Sigmoid colon (tissue), 7 donors: ENCODE data around the gene MORF4L2. TPM values are rescaled to one million over a fixed set of nuclear protein-coding genes. Genes with fewer than 3 reads are reported as not detected.
A peak's percentile ranks its signal among the peaks of the same experiment; 100 is the strongest.

ENCODE experiments used
- DNase-seq: peaks from one replicate; pipeline ENCODE4 v3.0.0-alpha.2; 2019
- H3K27ac ChIP-seq, 4 donors: fragments of 200-600 bp; sonication (generic); one replicate each; pipeline ENCODE4 v1.5.1; 2016 to 2019; ENCODE audit warnings: mild to moderate bottlenecking in 1 of 4
- H3K27me3 ChIP-seq, 3 donors: fragments of 200-600 bp; sonication (generic); one replicate each; pipeline ENCODE4 v1.5.1; 2019; ENCODE audit warnings: mild to moderate bottlenecking in 1 of 3
- H3K36me3 ChIP-seq, 4 donors: fragments of 200-600 bp; sonication (generic); one replicate each; pipeline ENCODE4 v1.5.1; 2016 to 2019
- H3K4me1 ChIP-seq, 4 donors: fragments of 200-600 bp; sonication (generic); one replicate each; pipeline ENCODE4 v1.5.1; 2017 to 2019
- H3K4me3 ChIP-seq, 4 donors: fragments of 200-600 bp; sonication (generic); one replicate each; pipeline ENCODE4 v1.5.1; 2017 to 2019; ENCODE audit warnings: mild to moderate bottlenecking in 2 of 4, moderate library complexity in 1 of 4
- H3K9me3 ChIP-seq, 4 donors: fragments of 200-600 bp in 3 of 4; sonication (generic) in 3 of 4; one replicate each; pipeline versions ENCODE4 v1.5.1 to v1.6.1; 2013 to 2019
- EP300 ChIP-seq, 4 donors: sonication (generic); formaldehyde crosslinking; IDR thresholded peaks; one replicate each; pipeline ENCODE4 v1.6.1; 2017; ENCODE audit warnings: antibody characterized with exemption in 4 of 4
- POLR2A ChIP-seq, 2 donors: fragments of 450-650 bp; IDR thresholded peaks; one replicate each; pipeline ENCODE4 v1.6.1; 2016; ENCODE audit warnings: antibody characterized with exemption in 2 of 2, mild to moderate bottlenecking in 2 of 2, moderate library complexity in 2 of 2
- POLR2AphosphoS5 ChIP-seq, 4 donors: sonication (generic); formaldehyde crosslinking; IDR thresholded peaks; one replicate each; pipeline ENCODE4 v1.6.1; 2017; ENCODE audit warnings: antibody characterized with exemption in 4 of 4
- WGBS, 2 donors: extraction: QIAGEN DNeasy Blood & Tissue Kit; methylation state at CpG; one replicate each; pipeline ENCODE4 v1.1.7; 2013; 5-methylcytosine and 5-hydroxymethylcytosine counted together
- intact Hi-C: fragments of 100-400 bp; cut with DNase I; formaldehyde crosslinking; loops from one replicate; pipeline ENCODE4 v1.15.1; 2023
- polyA plus RNA-seq, 3 donors: library from polyadenylated mRNA; stranded (reverse); fragments of 200-250 nt; gene quantifications; one replicate each; pipeline ENCODE4 v1.2.3, GENCODE V29; 2013
- total RNA-seq, 4 donors: library from RNA; depleted of rRNA; stranded (reverse); fragments of >200 nt; gene quantifications; one replicate each; pipeline ENCODE4 v1.1.0, GENCODE V29; 2016
- TF ChIP-seq, protein P1 (sequence below), 4 experiments: fragments of 450-650 bp in 3 of 4; fragments of 200-600 bp in 1 of 4; IDR thresholded peaks; one replicate each; pipeline ENCODE4 v1.5.1; 2016 to 2019; ENCODE audit warnings: antibody characterized with exemption in 4 of 4, mild to moderate bottlenecking in 3 of 4, moderate library complexity in 2 of 4
- donor health status: healthy with polysubstance abuse.
- donor health status: Bipolar disorder and iron deficiency.
- donor health status: healthy.

MORF4L2 gene
- total and polyA plus RNA-seq, 7 donors = 171 to 255 (median 215) TPM

DNA sequence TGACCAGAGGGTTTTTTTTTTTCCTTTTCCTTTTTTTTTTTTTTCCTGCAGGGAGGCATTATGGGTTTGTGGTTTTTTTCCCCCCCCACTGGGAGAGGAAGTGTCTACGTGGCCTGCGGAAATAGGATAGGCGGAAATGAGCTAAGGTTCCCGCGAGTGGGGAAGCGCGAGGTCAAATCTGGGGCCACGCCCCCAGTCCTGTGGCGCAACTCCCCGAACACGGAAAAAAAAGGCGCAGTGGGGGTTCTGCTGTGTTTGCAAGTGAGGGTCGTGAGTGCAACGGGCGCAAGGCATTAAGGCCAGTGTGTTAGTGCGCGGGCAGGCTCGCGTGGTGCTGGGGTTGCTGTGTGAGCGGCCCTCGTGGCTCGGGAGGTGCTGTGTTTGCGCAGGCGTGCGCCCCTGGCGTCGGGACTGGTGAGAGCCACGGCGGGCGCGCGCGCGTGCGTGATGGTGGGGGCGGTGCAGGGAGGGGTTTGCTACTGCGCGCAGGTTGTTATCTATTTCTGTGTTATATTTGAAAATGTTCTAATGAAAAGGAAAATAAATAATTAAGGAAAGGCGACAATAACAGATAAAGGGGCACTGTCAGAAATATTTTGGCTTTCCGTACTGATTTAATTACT lies 685 bp upstream of the MORF4L2 start:
- peak; percentile 95 for DNase-seq
- peaks cover 0 to 23% (median 2%) of the 10 kb centered on the region in 4 donors for H3K36me3 ChIP-seq
- H3K4me3 ChIP-seq = peak overlapping the region; percentile 38 to 59 (median 56)
- WGBS, 2 donors = 0 to 1% methylated on average over 40 of the region's 40 CpGs
- no peaks in the 10 kb centered on the region for H3K9me3 ChIP-seq
- H3K27ac ChIP-seq = peak overlapping the region; percentile 90 to 95 (median 92)
- H3K27me3 ChIP-seq = no peaks in the 10 kb centered on the region
- H3K4me1 ChIP-seq = peaks cover 0 to 24% (median 4%) of the 10 kb centered on the region in 4 donors
- intact Hi-C loops = loop anchor here (2.0 to 5.0 kb wide), 4 partner anchors 58 to 155 kb away; partner anchors contain the start of genes RAB9B, TCEAL1 and TCEAL4
- TF ChIP-seq POLR2AphosphoS5 (IDR thresholded peaks at IDR 0.05) (peak; percentile 51 to 70 (median 64)), POLR2A (IDR thresholded peaks at IDR 0.05) (peak in 1 of 2 donors; percentile 29), EP300 (IDR thresholded peaks at IDR 0.05) (no peak)
- TF ChIP-seq, protein P1, sequence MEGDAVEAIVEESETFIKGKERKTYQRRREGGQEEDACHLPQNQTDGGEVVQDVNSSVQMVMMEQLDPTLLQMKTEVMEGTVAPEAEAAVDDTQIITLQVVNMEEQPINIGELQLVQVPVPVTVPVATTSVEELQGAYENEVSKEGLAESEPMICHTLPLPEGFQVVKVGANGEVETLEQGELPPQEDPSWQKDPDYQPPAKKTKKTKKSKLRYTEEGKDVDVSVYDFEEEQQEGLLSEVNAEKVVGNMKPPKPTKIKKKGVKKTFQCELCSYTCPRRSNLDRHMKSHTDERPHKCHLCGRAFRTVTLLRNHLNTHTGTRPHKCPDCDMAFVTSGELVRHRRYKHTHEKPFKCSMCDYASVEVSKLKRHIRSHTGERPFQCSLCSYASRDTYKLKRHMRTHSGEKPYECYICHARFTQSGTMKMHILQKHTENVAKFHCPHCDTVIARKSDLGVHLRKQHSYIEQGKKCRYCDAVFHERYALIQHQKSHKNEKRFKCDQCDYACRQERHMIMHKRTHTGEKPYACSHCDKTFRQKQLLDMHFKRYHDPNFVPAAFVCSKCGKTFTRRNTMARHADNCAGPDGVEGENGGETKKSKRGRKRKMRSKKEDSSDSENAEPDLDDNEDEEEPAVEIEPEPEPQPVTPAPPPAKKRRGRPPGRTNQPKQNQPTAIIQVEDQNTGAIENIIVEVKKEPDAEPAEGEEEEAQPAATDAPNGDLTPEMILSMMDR (IDR thresholded peaks at IDR 0.05) = peak; percentile 36 to 63 (median 43)

DNA sequence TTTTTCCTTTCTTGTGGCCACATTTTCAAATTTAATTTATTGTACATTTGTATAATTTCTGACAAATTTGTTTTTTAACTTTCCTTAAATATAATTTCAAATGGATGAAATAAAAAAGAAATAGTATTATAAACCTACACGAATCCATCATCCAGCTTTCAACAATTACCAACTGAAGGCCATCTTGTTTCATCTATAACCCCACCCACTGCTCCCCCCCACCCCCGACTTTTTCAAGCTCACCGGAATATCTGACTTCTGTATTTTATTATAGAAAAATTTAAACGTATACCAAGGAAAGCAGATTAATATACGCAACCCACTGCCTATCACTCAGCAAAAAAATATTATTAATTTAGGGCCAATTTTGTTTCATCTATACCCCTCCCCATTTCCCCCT lies 1.1 kb downstream of the MORF4L2 start:
- H3K4me3 ChIP-seq = peak overlapping the region; percentile 47 to 59 (median 53)
- TF ChIP-seq POLR2A (IDR thresholded peaks at IDR 0.05) (no peak), EP300 (IDR thresholded peaks at IDR 0.05) (no peak), POLR2AphosphoS5 (IDR thresholded peaks at IDR 0.05) (no peak)
- TF ChIP-seq, protein P1 (IDR thresholded peaks at IDR 0.05) = no peak
- H3K27me3 ChIP-seq = no peaks in the 10 kb centered on the region
- peaks cover 0 to 33% (median 2%) of the 10 kb centered on the region in 4 donors for H3K36me3 ChIP-seq
- H3K4me1 ChIP-seq = peaks cover 0 to 30% (median 4%) of the 10 kb centered on the region in 4 donors
- intact Hi-C loops = loop anchor here (5.0 kb wide), 3 partner anchors 98 to 153 kb away; partner anchors contain the start of genes RAB9B and TCEAL4
- no peaks in the 10 kb centered on the region for H3K9me3 ChIP-seq
- WGBS, 2 donors = 3 to 12% methylated on average over 5 of the region's 5 CpGs
- peak overlapping the region; percentile 88 to 95 (median 92) for H3K27ac ChIP-seq
- no peak for DNase-seq

DNA sequence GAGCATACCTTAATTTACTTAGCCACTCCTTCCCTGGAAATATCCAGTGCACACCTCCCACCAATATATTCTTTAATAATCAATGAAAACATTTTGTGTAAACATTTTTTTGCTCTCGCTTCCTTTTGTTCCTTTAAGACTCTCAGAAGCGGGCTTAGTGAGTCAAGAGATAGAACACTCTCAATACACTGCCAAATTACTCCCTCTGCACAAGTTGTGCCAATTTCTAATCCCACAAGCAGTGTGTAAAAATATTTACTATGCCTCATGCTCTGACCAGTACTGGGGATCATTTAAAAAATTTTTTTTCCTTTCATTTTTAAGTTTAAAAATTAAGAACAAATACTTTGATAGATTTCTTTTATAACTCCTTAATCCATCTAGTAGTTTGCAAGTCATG lies 5.1 kb downstream of the MORF4L2 start:
- Histone ChIP-seq H3K4me1 (peaks cover 0 to 22% (median 2%) of the 10 kb centered on the region in 4 donors), H3K27ac (no peak overlapping the region), H3K27me3 (no peaks in the 10 kb centered on the region), H3K9me3 (no peaks in the 10 kb centered on the region), H3K4me3 (no peak overlapping the region), H3K36me3 (peaks cover 0 to 49% (median 2%) of the 10 kb centered on the region in 4 donors)
- no peak for DNase-seq
- no peak for TF ChIP-seq POLR2A (IDR thresholded peaks at IDR 0.05)
- TF ChIP-seq, protein P1 (IDR thresholded peaks at IDR 0.05) = no peak
- no peak for TF ChIP-seq EP300 (IDR thresholded peaks at IDR 0.05)
- TF ChIP-seq POLR2AphosphoS5 (IDR thresholded peaks at IDR 0.05) = no peak
- 86% methylated on average over 2 of the region's 2 CpGs for WGBS, 2 donors
- intact Hi-C loops = no loop called here

DNA sequence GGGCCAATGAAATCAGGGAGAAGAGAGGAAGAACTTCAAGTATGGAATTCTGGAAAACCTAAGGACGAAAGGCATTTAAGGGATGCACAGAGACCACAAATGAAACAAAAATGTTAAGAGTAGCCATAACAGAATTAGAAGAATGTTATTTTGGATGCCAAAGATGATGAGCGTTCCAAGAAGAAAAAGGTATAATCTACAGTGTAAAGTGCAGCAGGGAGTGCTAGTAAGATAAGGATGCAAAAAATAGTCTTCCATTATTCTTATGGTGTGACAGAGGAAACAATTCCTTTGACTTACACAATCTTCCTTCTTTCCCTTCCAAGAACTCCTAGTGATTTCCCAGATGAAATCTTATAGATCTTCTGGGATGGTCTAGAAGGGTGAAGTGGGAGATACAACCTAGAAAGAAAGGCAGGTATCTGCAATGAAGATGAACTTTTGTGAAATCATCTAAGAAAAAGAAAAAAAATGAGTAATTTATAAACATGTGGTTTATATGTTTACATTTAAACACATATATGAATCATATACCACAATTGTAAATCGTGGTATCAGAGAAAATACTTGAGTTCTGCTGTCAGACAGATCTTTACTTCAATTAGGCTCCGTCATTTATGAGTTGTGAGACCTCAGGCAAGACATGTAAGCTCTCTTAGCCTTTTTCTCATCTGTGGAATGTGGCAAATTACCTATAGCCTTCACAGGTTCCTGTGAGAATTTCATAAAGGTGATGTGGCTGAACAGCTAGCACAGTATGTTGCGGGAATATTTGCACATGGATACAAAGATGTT lies 8.1 kb downstream of the MORF4L2 start:
- Histone ChIP-seq H3K27me3 (no peaks in the 10 kb centered on the region), H3K9me3 (no peaks in the 10 kb centered on the region), H3K27ac (no peak overlapping the region), H3K4me3 (no peak overlapping the region), H3K4me1 (peaks cover 0 to 6% (median 0%) of the 10 kb centered on the region in 4 donors), H3K36me3 (peaks cover 0 to 41% (median 0%) of the 10 kb centered on the region in 4 donors)
- DNase-seq = no peak
- WGBS, 2 donors = 84 to 88% methylated on average over 5 of the region's 5 CpGs
- intact Hi-C loops = no loop called here
- TF ChIP-seq EP300 (IDR thresholded peaks at IDR 0.05) (no peak), POLR2AphosphoS5 (IDR thresholded peaks at IDR 0.05) (no peak), POLR2A (IDR thresholded peaks at IDR 0.05) (no peak)
- TF ChIP-seq, protein P1 (IDR thresholded peaks at IDR 0.05) = no peak
